WERI-Rb-1 (cell line): ENCODE data around the gene S100A9.

Source experiments
- DNase-seq: peaks from one replicate; pipeline ENCODE4 v3.0.0-alpha.2; 2020
- H3K27ac ChIP-seq: fragments of 250-450 bp; sonication (Bioruptor Pico); 2 replicates; pipeline ENCODE4 v1.5.1; 2020; ENCODE audit warnings: mild to moderate bottlenecking, moderate library complexity
- H3K27me3 ChIP-seq: fragments of 250-450 bp; sonication (Bioruptor Pico); 2 replicates; pipeline ENCODE4 v1.5.1; 2021; ENCODE audit warnings: mild to moderate bottlenecking, low read depth, moderate library complexity; ENCODE audit not compliant: insufficient read depth, severe bottlenecking
- H3K36me3 ChIP-seq: fragments of 250-450 bp; sonication (Bioruptor Pico); 2 replicates; pipeline ENCODE4 v1.5.1; 2020; ENCODE audit warnings: mild to moderate bottlenecking, moderate library complexity
- H3K4me3 ChIP-seq: 2 replicates; pipeline ENCODE4 v1.5.1; 2011; ENCODE audit warnings: low read depth, mild to moderate bottlenecking, control low read depth, low read length
- H3K9me3 ChIP-seq: fragments of 250-450 bp; sonication (Bioruptor Pico); 2 replicates; pipeline ENCODE4 v1.5.1; 2021; ENCODE audit warnings: mild to moderate bottlenecking, moderate library complexity; ENCODE audit not compliant: severe bottlenecking
- TF ChIP-seq, protein P1 (sequence below): IDR thresholded peaks from 2 replicates; pipeline ENCODE4 v1.5.1; 2011; ENCODE audit warnings: low read depth, mild to moderate bottlenecking, control low read depth, inconsistent platforms, low read length

S100A9 gene

GRCh38 chr1:153374071-153374470 lies 16.4 kb downstream of the S100A9 start:
- no peak overlapping the region for H3K4me3 ChIP-seq
- H3K27me3 ChIP-seq = peaks cover 100% of the 10 kb centered on the region
- TF ChIP-seq, protein P1, sequence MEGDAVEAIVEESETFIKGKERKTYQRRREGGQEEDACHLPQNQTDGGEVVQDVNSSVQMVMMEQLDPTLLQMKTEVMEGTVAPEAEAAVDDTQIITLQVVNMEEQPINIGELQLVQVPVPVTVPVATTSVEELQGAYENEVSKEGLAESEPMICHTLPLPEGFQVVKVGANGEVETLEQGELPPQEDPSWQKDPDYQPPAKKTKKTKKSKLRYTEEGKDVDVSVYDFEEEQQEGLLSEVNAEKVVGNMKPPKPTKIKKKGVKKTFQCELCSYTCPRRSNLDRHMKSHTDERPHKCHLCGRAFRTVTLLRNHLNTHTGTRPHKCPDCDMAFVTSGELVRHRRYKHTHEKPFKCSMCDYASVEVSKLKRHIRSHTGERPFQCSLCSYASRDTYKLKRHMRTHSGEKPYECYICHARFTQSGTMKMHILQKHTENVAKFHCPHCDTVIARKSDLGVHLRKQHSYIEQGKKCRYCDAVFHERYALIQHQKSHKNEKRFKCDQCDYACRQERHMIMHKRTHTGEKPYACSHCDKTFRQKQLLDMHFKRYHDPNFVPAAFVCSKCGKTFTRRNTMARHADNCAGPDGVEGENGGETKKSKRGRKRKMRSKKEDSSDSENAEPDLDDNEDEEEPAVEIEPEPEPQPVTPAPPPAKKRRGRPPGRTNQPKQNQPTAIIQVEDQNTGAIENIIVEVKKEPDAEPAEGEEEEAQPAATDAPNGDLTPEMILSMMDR = no peak
- H3K36me3 ChIP-seq = no peaks in the 10 kb centered on the region
- DNase-seq = no peak
- H3K9me3 ChIP-seq = peaks cover 26% of the 10 kb centered on the region
- H3K27ac ChIP-seq = no peak overlapping the region

GRCh38 chr1:153375511-153375910 lies 17.9 kb downstream of the S100A9 start, which contains the start of gene S100A12:
TSS of gene S100A12 (minus strand) at chr1:153375621. CDS start at chr1:153374592, 1,029 bp downstream.
- TF ChIP-seq, protein P1 = no peak

GRCh38 chr1:153379591-153379990 lies 21.9 kb downstream of the S100A9 start:
- Histone ChIP-seq H3K27ac (no peak overlapping the region), H3K4me3 (no peak overlapping the region), H3K27me3 (peaks cover 100% of the 10 kb centered on the region), H3K9me3 (peaks cover 50% of the 10 kb centered on the region), H3K36me3 (no peaks in the 10 kb centered on the region)
- DNase-seq = no peak
- TF ChIP-seq, protein P1 = no peak

More at GRCh38 chr1:153375511-153375910, 17.9 kb downstream of the S100A9 start, which contains the start of gene S100A12:
- Histone ChIP-seq H3K4me3 (no peak within 1 kb of the TSS), H3K27ac (no peak within 1 kb of the TSS), H3K9me3 (peaks cover 30% of the 10 kb centered on the region), H3K36me3 (no peaks in the 10 kb centered on the region), H3K27me3 (peaks cover 100% of the 10 kb centered on the region)
- no peak for DNase-seq

GRCh38 chr1:153380711-153381110 lies 23.1 kb downstream of the S100A9 start:
- TF ChIP-seq, protein P1 = no peak
- peaks cover 100% of the 10 kb centered on the region for H3K27me3 ChIP-seq

DNA sequence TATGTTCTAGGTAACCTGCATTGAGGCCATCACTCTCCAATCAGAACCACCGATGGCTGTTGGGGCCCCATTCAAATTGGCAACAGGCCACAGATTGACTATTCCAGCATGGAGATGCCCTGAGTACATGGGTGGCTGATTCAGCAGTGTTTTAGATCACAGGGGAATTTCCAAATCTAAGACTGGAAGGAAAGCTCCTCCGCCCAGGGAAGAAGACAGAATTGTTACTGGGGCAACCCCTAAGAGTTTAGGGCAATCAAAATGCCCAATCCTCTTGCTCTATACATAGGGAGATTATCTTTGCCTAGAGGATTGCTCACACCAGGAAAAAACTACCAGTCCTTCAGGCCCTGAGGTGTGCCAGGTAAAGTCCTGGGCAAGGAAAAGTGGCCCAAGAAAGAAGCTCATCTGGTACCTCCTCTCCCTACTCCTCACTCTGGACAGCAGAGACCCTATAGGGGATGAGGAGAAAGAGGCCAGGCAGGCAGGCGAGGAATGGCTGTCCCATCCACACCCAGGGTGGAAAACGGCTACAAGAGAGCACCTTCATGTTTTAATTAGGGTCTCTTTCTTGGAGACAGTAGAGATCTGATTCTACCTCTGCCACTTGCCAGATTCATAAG lies 27.4 kb downstream of the S100A9 start:
- TF ChIP-seq, protein P1 = no peak
- DNase-seq = no peak
- no peak overlapping the region for H3K4me3 ChIP-seq
- peaks cover 30% of the 10 kb centered on the region for H3K9me3 ChIP-seq
- H3K27ac ChIP-seq = no peak overlapping the region
- no peaks in the 10 kb centered on the region for H3K36me3 ChIP-seq
- H3K27me3 ChIP-seq = peaks cover 97% of the 10 kb centered on the region

More at GRCh38 chr1:153380711-153381110, 23.1 kb downstream of the S100A9 start:
- H3K9me3 ChIP-seq = peaks cover 42% of the 10 kb centered on the region
- DNase-seq = no peak
- H3K36me3 ChIP-seq = no peaks in the 10 kb centered on the region
- H3K4me3 ChIP-seq = no peak overlapping the region
- no peak overlapping the region for H3K27ac ChIP-seq

DNA sequence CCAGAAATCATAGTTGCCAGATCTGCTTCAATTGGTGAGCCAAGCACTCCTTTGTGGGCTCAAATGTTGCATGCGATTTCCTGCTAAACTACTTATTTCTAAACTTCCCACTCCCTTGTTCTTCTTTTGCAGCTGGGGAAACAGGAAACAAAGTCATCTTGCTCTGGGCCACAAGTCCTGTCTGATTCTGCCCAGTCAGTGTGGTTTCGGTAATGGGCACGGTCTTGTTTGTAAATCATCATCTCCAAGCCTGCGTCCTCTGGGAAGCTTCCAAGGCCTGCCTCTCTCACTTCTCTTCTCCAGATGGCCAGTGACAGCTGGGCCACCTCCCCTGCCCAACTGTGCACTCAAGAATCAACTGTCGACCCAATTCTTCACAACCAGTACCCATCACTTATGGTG lies 28.8 kb downstream of the S100A9 start:
- peak; percentile 12 for DNase-seq
- TF ChIP-seq, protein P1 = no peak
- Histone ChIP-seq H3K27me3 (peaks cover 97% of the 10 kb centered on the region), H3K36me3 (no peaks in the 10 kb centered on the region), H3K9me3 (peaks cover 16% of the 10 kb centered on the region), H3K4me3 (no peak overlapping the region), H3K27ac (no peak overlapping the region)
